K562 (cell line): Measurements from ENCODE around the gene OR8G5. TPM values are rescaled to one million over a fixed set of nuclear protein-coding genes. Genes with fewer than 3 reads are reported as not detected.

ENCODE experiments used
- ATAC-seq: fragments of 200-7000 bp; cut with Tn5 transposase; 3 replicates; pipeline ENCODE4 v1.9.1; 2020; ENCODE audit warnings: moderate library complexity
- BruUV-seq: library from RNA; stranded (reverse); fragments of 400-500 nt; replicated peaks from 2 replicates; lab custom pipeline; 2021; lab: Mats Ljungman, UMichigan
- CTCF ChIA-PET: fragments of 300-600 bp; formaldehyde crosslinking; extraction: SDS; loops from one replicate; lab custom pipeline; 2021; ENCODE audit warnings: low intra/inter-chr PET ratio; lab: Yijun Ruan, JAX
- POLR2A ChIA-PET: fragments of 300-600, 350-650 bp; sonication (Branson Sonifier 250); formaldehyde crosslinking; extraction: SDS; loops from one replicate; lab custom pipeline; 2021; ENCODE audit warnings: antibody characterized with exemption, inconsistent platforms; lab: Yijun Ruan, JAX
- DNase-seq, 4 experiments: peaks; one replicate each; pipeline versions ENCODE4 v3.0.0 to v3.0.0-alpha.2; 2011 to 2018; ENCODE audit warnings: low spot score in 3 of 4, mixed read lengths in 3 of 4; ENCODE audit errors: extremely low read depth in 1 of 4
- FAIRE-seq: peaks from 2 replicates; lab custom pipeline; 2011; peaks lifted over from hg19 to GRCh38; lab: Jason Lieb, UNC
- H2AFZ ChIP-seq: 2 replicates; pipeline ENCODE4 v1.6.0; 2011; ENCODE audit warnings: low read depth, low read length, control low read depth, inconsistent platforms
- H3K27ac ChIP-seq: fragments of 200-600 bp; 3 replicates; pipeline ENCODE4 v1.8.0; 2011; ENCODE audit warnings: low read depth, mild to moderate bottlenecking, control low read depth, inconsistent platforms, low read length, moderate library complexity, mixed read lengths; ENCODE audit errors: extremely low read depth
- H3K27me3 ChIP-seq, 2 experiments: fragments of 300-600 bp in 1 of 2; 2 replicates in 1 of 2; 3 replicates in 1 of 2; pipeline versions ENCODE4 v1.6.0 to v1.8.0; 2011; ENCODE audit warnings: inconsistent platforms in 2 of 2, low read length in 2 of 2, mild to moderate bottlenecking in 1 of 2, mixed read lengths in 1 of 2, moderate library complexity in 1 of 2; ENCODE audit not compliant: control insufficient read depth in 2 of 2, insufficient read depth in 2 of 2
- H3K36me3 ChIP-seq: fragments of 300-600 bp; 3 replicates; pipeline ENCODE4 v1.8.0; 2011; ENCODE audit warnings: mild to moderate bottlenecking, low read length, inconsistent platforms; ENCODE audit not compliant: control insufficient read depth, insufficient read depth
- H3K4me1 ChIP-seq, 2 experiments: fragments of 200-600 bp in 1 of 2; replicated peaks in 1 of 2; 2 replicates in 1 of 2; 3 replicates in 1 of 2; pipeline versions ENCODE4 v1.5.1 to v1.8.0; 2011; ENCODE audit warnings: inconsistent platforms in 2 of 2, low read length in 2 of 2, mild to moderate bottlenecking in 1 of 2, mixed read lengths in 1 of 2, moderate library complexity in 1 of 2; ENCODE audit not compliant: control insufficient read depth in 2 of 2, insufficient read depth in 2 of 2
- H3K4me2 ChIP-seq: 2 replicates; pipeline ENCODE4 v1.6.1; 2011; ENCODE audit warnings: low read length, control low read depth, inconsistent platforms, mixed read lengths; ENCODE audit not compliant: insufficient read depth
- H3K4me3 ChIP-seq: fragments of 200-600 bp; sonication (generic), shearing (Covaris generic); 2 replicates; pipeline ENCODE4 v1.5.1; 2016; ENCODE audit warnings: control low read depth, inconsistent platforms
- H3K79me2 ChIP-seq: fragments of 200-600 bp; 3 replicates; pipeline ENCODE4 v1.8.0; 2011; ENCODE audit warnings: low read length, inconsistent platforms; ENCODE audit not compliant: control insufficient read depth, insufficient read depth
- H3K9ac ChIP-seq, 2 experiments: 2 replicates each; pipeline versions ENCODE4 v1.6.0 to v1.6.1; 2011; ENCODE audit warnings: low read depth in 2 of 2, low read length in 2 of 2, control low read depth in 1 of 2, inconsistent platforms in 1 of 2, mild to moderate bottlenecking in 1 of 2, mixed read lengths in 1 of 2; ENCODE audit not compliant: insufficient read depth in 1 of 2
- H3K9me1 ChIP-seq: one replicate; pipeline ENCODE4 v1.6.0; 2011; ENCODE audit warnings: inconsistent platforms, mild to moderate bottlenecking, low read length, moderate library complexity; ENCODE audit not compliant: control insufficient read depth, insufficient read depth
- H3K9me3 ChIP-seq: replicated peaks from 2 replicates; pipeline ENCODE4 v1.5.1; 2011; ENCODE audit warnings: low read depth, low read length, inconsistent platforms; ENCODE audit not compliant: control insufficient read depth, insufficient read depth
- H4K20me1 ChIP-seq: replicated peaks from 2 replicates; pipeline ENCODE4 v1.6.1; 2011; ENCODE audit warnings: low read length, inconsistent platforms, mixed read lengths; ENCODE audit not compliant: control insufficient read depth, insufficient read depth
- ARID4B ChIP-seq: sonication (generic); formaldehyde crosslinking; IDR thresholded peaks from 2 replicates; pipeline ENCODE4 v1.8.0; 2022; ENCODE audit warnings: mild to moderate bottlenecking, missing genetic modification reagents
- BACH1 ChIP-seq: fragments of 200-800 bp; sonication (Bioruptor generic); IDR thresholded peaks from 2 replicates; pipeline ENCODE4 v1.6.1; 2016; ENCODE audit warnings: missing genetic modification characterization, missing compliant biosample characterization
- DEAF1 ChIP-seq: fragments of 450-650 bp; formaldehyde crosslinking; IDR thresholded peaks from 2 replicates; pipeline ENCODE4 v1.4.0; 2020; ENCODE audit warnings: mild to moderate bottlenecking, moderate library complexity
- GATAD2A ChIP-seq: fragments of 450-650 bp; IDR thresholded peaks from 2 replicates; pipeline ENCODE4 v1.6.1; 2017
- HDAC8 ChIP-seq: fragments of 450-650 bp; IDR thresholded peaks from 2 replicates; pipeline ENCODE4 v1.6.1; 2016; ENCODE audit warnings: mild to moderate bottlenecking, missing genetic modification characterization, moderate library complexity, missing compliant biosample characterization
- LARP7 ChIP-seq: fragments of 450-650 bp; IDR thresholded peaks from 2 replicates; pipeline ENCODE4 v1.6.1; 2016
- OTX1 ChIP-seq: fragments of 450-650 bp; formaldehyde crosslinking; IDR thresholded peaks from 2 replicates; pipeline ENCODE4 v1.4.0; 2022; ENCODE audit warnings: mild to moderate bottlenecking
- PHTF2 ChIP-seq: fragments of 250-450 bp; sonication (Bioruptor Pico); IDR thresholded peaks from 2 replicates; pipeline ENCODE4 v1.5.0; 2021; ENCODE audit warnings: mild to moderate bottlenecking
- POLR2B ChIP-seq: fragments of 450-650 bp; IDR thresholded peaks from 2 replicates; pipeline ENCODE4 v1.6.1; 2018; ENCODE audit warnings: low read depth; ENCODE audit not compliant: partially characterized antibody
- RCOR1 ChIP-seq, 2 experiments: IDR thresholded peaks; 2 replicates each; pipeline ENCODE4 v1.6.1; 2012; ENCODE audit warnings: low read depth in 2 of 2, low read length in 2 of 2, borderline replicate concordance in 1 of 2, improper control_type of control experiment in 1 of 2
- SMAD2 ChIP-seq: fragments of 150-350 bp; IDR thresholded peaks from 2 replicates; pipeline ENCODE4 v1.6.1; 2014; ENCODE audit warnings: low read depth, mild to moderate bottlenecking, low read length
- SOX6 ChIP-seq: fragments of 450-650 bp; IDR thresholded peaks from 2 replicates; pipeline ENCODE4 v1.6.1; 2014; ENCODE audit warnings: mild to moderate bottlenecking
- STAG1 ChIP-seq: sonication (generic); formaldehyde crosslinking; IDR thresholded peaks from 2 replicates; pipeline ENCODE4 v1.5.0; 2020; ENCODE audit warnings: missing genetic modification reagents, borderline replicate concordance
- ZBTB17 ChIP-seq: fragments of 450-650 bp; formaldehyde crosslinking; IDR thresholded peaks from 2 replicates; pipeline ENCODE4 v1.4.0; 2020; ENCODE audit warnings: mild to moderate bottlenecking
- ZNF134 ChIP-seq: fragments of 250-450 bp; sonication (Bioruptor Pico); conservative IDR thresholded peaks from 2 replicates; pipeline ENCODE4 v1.4.0; 2020
- ZNF316 ChIP-seq: fragments of 450-650 bp; IDR thresholded peaks from 2 replicates; pipeline ENCODE4 v1.6.1; 2016
- ZNF639 ChIP-seq, 2 experiments: fragments of 200-800 bp in 1 of 2; sonication (Bioruptor generic) in 1 of 2; sonication (generic) in 1 of 2; formaldehyde crosslinking in 1 of 2; IDR thresholded peaks in 1 of 2; conservative IDR thresholded peaks in 1 of 2; 2 replicates each; pipeline versions ENCODE4 v1.5.0 to v1.6.1; 2016 to 2020; ENCODE audit warnings: missing compliant biosample characterization in 1 of 2, missing genetic modification characterization in 1 of 2, missing genetic modification reagents in 1 of 2
- ZNF766 ChIP-seq: fragments of 200-800 bp; sonication (Bioruptor generic); conservative IDR thresholded peaks from 2 replicates; pipeline ENCODE4 v1.6.1; 2016; ENCODE audit warnings: missing genetic modification characterization, missing compliant biosample characterization
- in situ Hi-C: fragments of 300-500 bp; cut with MboI; formaldehyde crosslinking; loops from 4 replicates; pipeline ENCODE4 v1.15.0; 2018; ENCODE audit warnings: inconsistent platforms, mixed read lengths
- intact Hi-C: fragments of 100-400 bp; cut with micrococcal nuclease; formaldehyde crosslinking; loops from 2 replicates; pipeline ENCODE4 v1.14.2; 2022
- polyA plus RNA-seq, 8 experiments: library from polyadenylated mRNA; depleted of rRNA in 4 of 8; stranded (reverse) in 5 of 8; unstranded in 3 of 8; fragments of >200 nt; fragmentation: Nextera tagmentation in 2 of 8; fragmentation: Illumina TruSeq in 1 of 8; extraction: Ambion mirVana in 2 of 8; extraction: Trizol in 1 of 8; gene quantifications; 2 replicates each; pipeline versions ENCODE4 v1.2.1 to v1.2.3, GENCODE V29; 2011 to 2014; ENCODE audit warnings: inconsistent platforms in 1 of 8, missing spikeins in 1 of 8
- total RNA-seq, 7 experiments: library from RNA; depleted of rRNA in 6 of 7; stranded (reverse); fragments of >200 nt in 6 of 7; fragmentation: Illumina TruSeq in 2 of 7; extraction: Trizol in 2 of 7; gene quantifications; 2 replicates each; pipeline versions ENCODE4 v1.2.1 to v1.2.3, GENCODE V29; 2011 to 2021; ENCODE audit warnings: low replicate concordance in 1 of 7

OR8G5 gene
- total and polyA plus RNA-seq, 9 of the 15 experiments (the other 6 are each of a cell fraction or from before 2014, with no cell fraction given), result 0.18 to 3.8 (median 1.7) TPM

- peaks cover 14% of the 10 kb centered on the region; the same call in 1 of the 3 replicates for H3K79me2 ChIP-seq
- no peaks in the 10 kb centered on the region for H4K20me1 ChIP-seq
- H3K36me3 ChIP-seq, result no peaks in the 10 kb centered on the region
- peaks cover under 1 to 6% of the 10 kb centered on the region in 2 experiments; a peak in 3 of 5 replicates for H3K4me1 ChIP-seq
- no TSS peak for BruUV-seq
- intact Hi-C loops, result no loop called here
- FAIRE-seq (no peak), DNase-seq (no peak), ATAC-seq (no peak)
- no peak overlapping the region for H3K27ac ChIP-seq
- H3K9me3 ChIP-seq, result no peaks in the 10 kb centered on the region
- no peaks in the 10 kb centered on the region for H3K27me3 ChIP-seq
- no peak overlapping the region for H3K9ac ChIP-seq
- no peak overlapping the region for H2AFZ ChIP-seq
- ChIA-PET CTCF (no interaction called here), POLR2A (interaction anchor here (1.4 kb wide), 1 partner anchor 12 kb away, joined by 6 read pairs; no protein-coding TSS in a partner anchor)
- no peaks in the 10 kb centered on the region for H3K9me1 ChIP-seq
- no peak overlapping the region for H3K4me2 ChIP-seq
- no peak overlapping the region for H3K4me3 ChIP-seq
- in situ Hi-C loops, result no loop called here
- TF ChIP-seq GATAD2A, result no peak
- TF ChIP-seq OTX1 (CRISPR knock-in tag), result no peak
- no peak for TF ChIP-seq SOX6
- no peak for TF ChIP-seq ARID4B (CRISPR knock-in tag)
- no peak for TF ChIP-seq ZBTB17 (CRISPR knock-in tag)
- no peak for TF ChIP-seq RCOR1 (IDR thresholded peaks at IDR 0.05; ENCODE audit: borderline replicate concordance in 1 of 2, low read depth in 2 of 2, low read length in 2 of 2)
- TF ChIP-seq ZNF639 (CRISPR knock-in tag; conservative IDR thresholded peaks at IDR 0.05 in 1 of 2, IDR thresholded peaks at IDR 0.05 in 1 of 2), result no peak
- TF ChIP-seq POLR2B, result no peak
- no peak for TF ChIP-seq PHTF2
- TF ChIP-seq ZNF134 (CRISPR knock-in tag), result no peak
- TF ChIP-seq BACH1, result no peak
- TF ChIP-seq HDAC8 (tag), result no peak
- no peak for TF ChIP-seq LARP7
- no peak for TF ChIP-seq SMAD2
- TF ChIP-seq ZNF316, result no peak
- TF ChIP-seq DEAF1 (CRISPR knock-in tag), result no peak
- TF ChIP-seq STAG1 (CRISPR knock-in tag), result no peak
- TF ChIP-seq ZNF766, result no peak
Observed at GRCh38 chr11:124219126-124219525, 37.0 kb upstream of the OR8G5 start.
